Heart left ventricle (tissue), 16 donors: ENCODE results near the gene IRF1. TPM values are rescaled to one million over a fixed set of nuclear protein-coding genes. Genes with fewer than 3 reads are reported as not detected.

ENCODE experiments used
- ATAC-seq, 4 donors: fragments of 200-7000 bp; cut with Tn5 transposase; one replicate each; pipeline ENCODE4 v1.9.1; 2020 to 2022; ENCODE audit warnings: moderate library complexity in 4 of 4, mild to moderate bottlenecking in 3 of 4, moderate number of reproducible peaks in 1 of 4
- DNase-seq, 5 donors: peaks; one replicate each; pipeline ENCODE4 v3.0.0-alpha.2; 2020
- H3K27ac ChIP-seq, 12 donors: fragments of 200-600 bp; sonication (generic) in 4 of 12; one replicate each; pipeline versions ENCODE4 v1.5.0 to v1.8.0; 2016 to 2022; ENCODE audit warnings: mild to moderate bottlenecking in 2 of 12
- H3K27me3 ChIP-seq, 9 donors: fragments of 200-600 bp; sonication (generic) in 2 of 9; one replicate each; pipeline versions ENCODE4 v1.5.1 to v1.8.0; 2016 to 2022; ENCODE audit warnings: mild to moderate bottlenecking in 3 of 9
- H3K36me3 ChIP-seq, 9 donors: fragments of 200-600 bp; sonication (generic) in 2 of 9; one replicate each; pipeline versions ENCODE4 v1.5.0 to v1.8.0; 2018 to 2022; ENCODE audit warnings: mild to moderate bottlenecking in 2 of 9
- H3K4me1 ChIP-seq, 12 donors: fragments of 200-600 bp; sonication (generic) in 4 of 12; one replicate each; pipeline versions ENCODE4 v1.5.0 to v1.8.0; 2016 to 2022; ENCODE audit warnings: mild to moderate bottlenecking in 3 of 12
- H3K4me3 ChIP-seq, 12 donors: fragments of 200-600 bp; sonication (generic) in 4 of 12; one replicate each; pipeline versions ENCODE4 v1.5.0 to v1.8.0; 2017 to 2022; ENCODE audit warnings: mild to moderate bottlenecking in 9 of 12, moderate library complexity in 4 of 12
- H3K9me3 ChIP-seq, 12 donors: fragments of 200-600 bp; sonication (generic) in 4 of 12; one replicate each; pipeline versions ENCODE4 v1.5.0 to v1.8.0; 2016 to 2022; ENCODE audit warnings: mild to moderate bottlenecking in 1 of 12
- POLR2A ChIP-seq, 2 donors: fragments of 450-650 bp; IDR thresholded peaks; one replicate each; pipeline ENCODE4 v1.6.1; 2017; ENCODE audit warnings: antibody characterized with exemption in 2 of 2, mild to moderate bottlenecking in 2 of 2, moderate library complexity in 2 of 2
- WGBS, 4 donors: extraction: QIAGEN DNeasy Blood & Tissue Kit in 2 of 4; methylation state at CpG; one replicate each; pipeline versions ENCODE4 v1.1.5 to v1.1.7; 2013 to 2018; 5-methylcytosine and 5-hydroxymethylcytosine counted together
- intact Hi-C, 10 donors: fragments of 100-400 bp; cut with DNase I; formaldehyde crosslinking; loops; one replicate each; pipeline versions ENCODE4 v1.11.1 to v1.14.2; 2022
- polyA plus RNA-seq, 2 donors: library from polyadenylated mRNA; stranded (reverse); fragments of 200-250 nt; gene quantifications; one replicate each; pipeline ENCODE4 v1.2.3, GENCODE V29; 2013
- total RNA-seq, 9 donors: library from RNA; depleted of rRNA in 2 of 9; stranded (reverse); fragments of >200 nt in 2 of 9; fragmentation: NEBNext Ultra II Directional in 3 of 9; extraction: Animal tissue kit (Norgen Biotek cat#: 25700) in 3 of 9; gene quantifications; one replicate each; pipeline versions ENCODE4 v1.1.0 to v1.2.4, GENCODE V29; 2016 to 2023
- TF ChIP-seq, protein P1 (sequence below), 12 donors: fragments of 200-600 bp; sonication (generic) in 4 of 12; IDR thresholded peaks; one replicate each; pipeline versions ENCODE4 v1.5.0 to v1.8.0; 2018 to 2022; ENCODE audit warnings: antibody characterized with exemption in 12 of 12, mild to moderate bottlenecking in 5 of 12
- donor health status: ischemic (EF 13 %, LVEDD 7.1; RV severe dilation, severe dysfunction).
- donor health status: healthy with polysubstance abuse.
- donor health status: DM: no; HTN: yes; CAD: no.
- donor health status: DM: no; HTN: no; CAD: no.
- donor health status: ischemic (EF 25% LVEDD 6.9; RV normal size, moderate dysfunction).
- donor health status: ischemic (EF 25% LVEDD 5.7; RV mildly dilated, moderate dysfunction).
- donor health status: healthy.
- donor health status: DM: yes; HTN: yes; CAD: no.
- donor health status: ischemic (EF 35%, LVEDD 5.7; RV mildly dilated, moderate dysfunction).
- donor health status: nonischemic (EF 11% LVEDD 7.7; RV severe dilation, severe dysfunction).
- donor health status: DM: yes; HTN: yes; CAD: no.
- donor health status: PGD.
- donor health status: ischemic (EF 29% LVEDD 5.4; RV normal size, mild dysfunction).
- donor health status: nonischemic (EF 23%, LVEDD 6.1; RV moderate dilation, normal function).

Gene IRF1
- total and polyA plus RNA-seq, 11 donors = 7.5 to 190 (median 18.4) TPM

- peaks cover 7 to 81% (median 53%) of the 10 kb centered on the region in 12 donors for H3K4me1 ChIP-seq
- 74 to 93% (median 78%) methylated on average over 6 to 10 of the region's 10 CpGs for WGBS, 4 donors
- intact Hi-C loops = no loop called here
- no peaks in the 10 kb centered on the region for H3K27me3 ChIP-seq
- no peak overlapping the region for H3K4me3 ChIP-seq
- TF ChIP-seq, protein P1, sequence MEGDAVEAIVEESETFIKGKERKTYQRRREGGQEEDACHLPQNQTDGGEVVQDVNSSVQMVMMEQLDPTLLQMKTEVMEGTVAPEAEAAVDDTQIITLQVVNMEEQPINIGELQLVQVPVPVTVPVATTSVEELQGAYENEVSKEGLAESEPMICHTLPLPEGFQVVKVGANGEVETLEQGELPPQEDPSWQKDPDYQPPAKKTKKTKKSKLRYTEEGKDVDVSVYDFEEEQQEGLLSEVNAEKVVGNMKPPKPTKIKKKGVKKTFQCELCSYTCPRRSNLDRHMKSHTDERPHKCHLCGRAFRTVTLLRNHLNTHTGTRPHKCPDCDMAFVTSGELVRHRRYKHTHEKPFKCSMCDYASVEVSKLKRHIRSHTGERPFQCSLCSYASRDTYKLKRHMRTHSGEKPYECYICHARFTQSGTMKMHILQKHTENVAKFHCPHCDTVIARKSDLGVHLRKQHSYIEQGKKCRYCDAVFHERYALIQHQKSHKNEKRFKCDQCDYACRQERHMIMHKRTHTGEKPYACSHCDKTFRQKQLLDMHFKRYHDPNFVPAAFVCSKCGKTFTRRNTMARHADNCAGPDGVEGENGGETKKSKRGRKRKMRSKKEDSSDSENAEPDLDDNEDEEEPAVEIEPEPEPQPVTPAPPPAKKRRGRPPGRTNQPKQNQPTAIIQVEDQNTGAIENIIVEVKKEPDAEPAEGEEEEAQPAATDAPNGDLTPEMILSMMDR (IDR thresholded peaks at IDR 0.05) = no peak
- TF ChIP-seq POLR2A (IDR thresholded peaks at IDR 0.05) = no peak
- peaks cover 0 to 23% (median 13%) of the 10 kb centered on the region in 9 donors for H3K36me3 ChIP-seq
- H3K27ac ChIP-seq = peak overlapping the region in 11 of 12 donors; percentile 8 to 89 (median 78)
- DNase-seq (peak in 2 of 5 donors; percentile 24 to 52), ATAC-seq (no peak)
- H3K9me3 ChIP-seq = no peaks in the 10 kb centered on the region
These were observed 12.7 kb downstream of the IRF1 start for GRCh38 chr5:132477784-132478365.

DNA sequence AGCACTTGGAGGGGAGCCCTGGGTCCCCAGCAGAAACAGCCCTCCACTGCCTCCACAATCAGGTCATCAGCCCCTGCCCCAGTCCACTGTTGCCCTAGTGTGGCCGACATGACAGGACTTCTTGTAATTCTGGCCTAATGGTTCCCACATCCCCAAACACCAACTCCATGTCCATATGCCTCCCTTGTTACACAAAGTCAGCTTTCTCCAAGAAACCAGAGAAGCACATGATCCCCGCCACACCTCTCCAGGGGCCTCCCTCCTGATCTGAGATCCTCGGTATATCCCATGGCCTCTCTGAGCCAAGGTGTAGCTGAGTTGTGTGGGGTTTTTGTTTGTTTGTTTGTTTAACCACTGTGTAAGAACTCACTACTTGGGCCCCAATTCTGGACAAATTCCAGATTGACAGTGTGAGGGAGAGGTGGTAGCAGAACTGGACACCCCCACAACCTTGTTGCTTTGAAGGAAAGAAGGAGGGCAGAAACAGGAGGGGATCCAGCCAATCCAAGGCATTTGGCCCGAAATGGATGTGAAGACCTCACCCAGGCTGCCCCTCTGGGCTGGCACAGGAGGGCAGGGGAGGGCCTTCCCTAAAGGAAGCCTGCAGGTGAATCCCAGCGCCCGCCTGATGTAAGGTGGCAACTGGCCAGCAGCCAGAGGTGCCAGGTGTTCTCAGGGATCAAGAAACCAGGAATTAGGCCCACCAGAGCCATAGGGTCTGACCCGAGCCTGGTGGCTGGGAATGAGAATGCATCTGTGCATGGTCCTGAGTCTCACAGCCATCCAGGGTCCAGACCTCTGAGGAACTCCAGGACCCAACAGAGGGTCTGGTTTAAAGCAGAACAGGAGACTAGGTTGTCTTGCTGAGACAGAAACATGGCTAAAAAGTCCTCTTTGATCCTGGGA is 13.4 kb downstream of the IRF1 start:
- ATAC-seq (no peak), DNase-seq (peak in 2 of 5 donors; percentile 21 to 51)
- Histone ChIP-seq H3K4me1 (peaks cover 7 to 84% (median 53%) of the 10 kb centered on the region in 12 donors), H3K36me3 (peaks cover 0 to 21% (median 8%) of the 10 kb centered on the region in 9 donors), H3K27me3 (no peaks in the 10 kb centered on the region), H3K9me3 (no peaks in the 10 kb centered on the region), H3K27ac (peak overlapping the region in 11 of 12 donors; percentile 8 to 89 (median 82)), H3K4me3 (no peak overlapping the region)
- intact Hi-C loops = no loop called here
- TF ChIP-seq, protein P1 (IDR thresholded peaks at IDR 0.05) = no peak
- whole genome bisulfite sequencing, 4 donors = 80 to 94% (median 92%) methylated on average over 7 of the region's 7 CpGs

DNA sequence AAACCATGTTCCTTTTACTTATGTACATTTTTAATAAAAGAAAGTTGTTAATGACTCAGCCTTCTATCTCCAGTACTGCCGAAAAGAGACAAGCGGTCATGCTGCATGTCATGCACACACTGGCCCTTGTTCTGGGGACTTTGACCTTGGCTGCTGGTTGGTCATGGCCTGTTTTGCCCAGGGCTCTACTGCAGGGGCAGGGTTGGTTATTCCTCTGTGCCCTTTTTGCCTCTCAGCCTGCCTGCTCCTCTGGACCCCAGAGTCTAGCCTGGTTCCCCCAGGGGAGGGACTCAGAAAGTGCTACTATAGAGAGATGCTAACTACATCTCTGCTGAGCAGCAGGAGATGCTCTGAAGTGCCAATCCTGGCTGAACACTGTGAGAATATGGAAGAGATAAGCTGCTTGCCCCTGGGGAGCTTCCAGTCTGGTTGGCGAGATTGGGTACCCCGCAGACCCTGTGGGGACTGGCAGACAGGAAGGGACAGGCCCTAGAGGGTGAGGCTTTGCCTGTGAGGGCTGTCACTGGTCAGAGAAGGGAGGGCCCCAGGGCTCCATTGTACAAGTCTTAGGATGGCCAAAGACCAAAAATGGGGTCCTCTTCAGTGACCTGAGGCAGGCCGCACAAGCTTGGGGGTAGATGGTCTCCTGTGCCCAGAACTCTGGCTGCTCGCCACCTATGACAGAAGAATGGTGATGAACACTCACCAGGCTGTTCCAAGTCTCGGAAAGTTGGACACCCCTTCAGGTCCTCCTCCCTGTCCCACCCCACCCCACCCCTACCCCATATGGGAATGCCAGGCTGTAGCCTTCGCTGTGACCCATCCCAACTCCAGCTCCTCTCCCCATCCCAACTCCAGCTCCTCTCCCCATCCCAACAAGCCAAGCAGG is 14.3 kb downstream of the IRF1 start:
- TF ChIP-seq, protein P1 (IDR thresholded peaks at IDR 0.05) = no peak
- no peak for TF ChIP-seq POLR2A (IDR thresholded peaks at IDR 0.05)

More for the DNA sequence above, 14.3 kb downstream of the IRF1 start:
- H3K4me1 ChIP-seq = peaks cover 7 to 88% (median 56%) of the 10 kb centered on the region in 12 donors
- peak overlapping the region; percentile 69 to 89 (median 84) for H3K27ac ChIP-seq
- 75 to 78% (median 77%) methylated on average over 8 of the region's 8 CpGs for WGBS, 4 donors
- H3K27me3 ChIP-seq = no peaks in the 10 kb centered on the region
- peak in 3 of 5 donors; percentile 52 to 65 (median 61) for DNase-seq
- no peak overlapping the region for H3K4me3 ChIP-seq
- peaks cover 0 to 13% (median 3%) of the 10 kb centered on the region in 9 donors for H3K36me3 ChIP-seq
- intact Hi-C loops = no loop called here
- ATAC-seq = peak; percentile 71 to 83 (median 76)
- H3K9me3 ChIP-seq = no peaks in the 10 kb centered on the region
